ENCODE results near the gene TPRA1.

The TPRA1 gene

GRCh38 chr3:127538569-127538968 lies 52.0 kb downstream of the TPRA1 start:
- ATAC-seq, result no peak
- no peak for TF ChIP-seq ISL1 (CRISPR knock-in tag; IDR thresholded peaks at IDR 0.05)
- no peak for TF ChIP-seq CSDC2 (CRISPR knock-in tag; IDR thresholded peaks at IDR 0.05)
- TF ChIP-seq ZNF70 (CRISPR knock-in tag; IDR thresholded peaks at IDR 0.05), result no peak
- TF ChIP-seq OSR1 (CRISPR knock-in tag; IDR thresholded peaks at IDR 0.05), result no peak
- TF ChIP-seq ESRRG (CRISPR knock-in tag; IDR thresholded peaks at IDR 0.05), result no peak
- no peak for TF ChIP-seq PATZ1 (CRISPR knock-in tag; IDR thresholded peaks at IDR 0.05; ENCODE audit: borderline replicate concordance)
- no peak for TF ChIP-seq RARB (CRISPR knock-in tag; IDR thresholded peaks at IDR 0.05)
- TF ChIP-seq ZNF565 (CRISPR knock-in tag; conservative IDR thresholded peaks at IDR 0.05; ENCODE audit: low read depth), result no peak
- TF ChIP-seq SNAI2 (CRISPR knock-in tag; IDR thresholded peaks at IDR 0.05), result no peak
- TF ChIP-seq TSHZ2 (CRISPR knock-in tag; IDR thresholded peaks at IDR 0.05), result no peak
- TF ChIP-seq CSRNP3 (CRISPR knock-in tag; IDR thresholded peaks at IDR 0.05), result no peak
- TF ChIP-seq ZFP30 (CRISPR knock-in tag; IDR thresholded peaks at IDR 0.05), result no peak

- no peak for ATAC-seq
- TF ChIP-seq ESRRG (CRISPR knock-in tag; IDR thresholded peaks at IDR 0.05) (no peak), CSRNP3 (CRISPR knock-in tag; IDR thresholded peaks at IDR 0.05) (no peak), ZNF565 (CRISPR knock-in tag; conservative IDR thresholded peaks at IDR 0.05; ENCODE audit: low read depth) (no peak), ZNF8 (CRISPR knock-in tag; IDR thresholded peaks at IDR 0.05) (no peak), ZFP3 (CRISPR knock-in tag; IDR thresholded peaks at IDR 0.05) (no peak), PATZ1 (CRISPR knock-in tag; IDR thresholded peaks at IDR 0.05; ENCODE audit: borderline replicate concordance) (no peak), TSHZ2 (CRISPR knock-in tag; IDR thresholded peaks at IDR 0.05) (no peak), ZNF70 (CRISPR knock-in tag; IDR thresholded peaks at IDR 0.05) (no peak), CSDC2 (CRISPR knock-in tag; IDR thresholded peaks at IDR 0.05) (no peak)
Measured at GRCh38 chr3:127536830-127537812, 53.4 kb downstream of the TPRA1 start.
